NCI-H774 (cell line): ENCODE results near the gene DZIP3.
A peak's percentile ranks its signal among the peaks of the same experiment; 100 is the strongest.
"Not testable (repeated sequence)": the region's sequence is repeated elsewhere in the genome, so short reads cannot be mapped to it uniquely, and the experiment has no call there.

ENCODE experiments used
- DNase-seq: peaks from one replicate; lab custom pipeline; 2025; lab: John Stamatoyannopoulos, UW

Gene DZIP3

GRCh38 chr3:108599677-108600409 lies 10.3 kb downstream of the DZIP3 start:
- DNase-seq: no peak

- no peak for DNase-seq
Observed at GRCh38 chr3:108602249-108602934, 12.9 kb downstream of the DZIP3 start.

GRCh38 chr3:108602935-108603294 lies 13.4 kb downstream of the DZIP3 start:
- no peak for DNase-seq

- DNase-seq: no peak
Observed at GRCh38 chr3:108603691-108604090, 14.2 kb downstream of the DZIP3 start.

- DNase-seq: no peak
Observed at GRCh38 chr3:108605028-108605427, 15.5 kb downstream of the DZIP3 start.

GRCh38 chr3:108605491-108605890 lies 16.0 kb downstream of the DZIP3 start:
- DNase-seq: no peak

GRCh38 chr3:108608750-108609149 lies 19.2 kb downstream of the DZIP3 start:
- no peak for DNase-seq

- DNase-seq: no peak
Observed at GRCh38 chr3:108610651-108611050, 21.1 kb downstream of the DZIP3 start.

- DNase-seq: not testable (repeated sequence)
Observed at GRCh38 chr3:108616090-108616489, 26.6 kb downstream of the DZIP3 start.

- DNase-seq: no peak
Observed at GRCh38 chr3:108620250-108620649, 30.7 kb downstream of the DZIP3 start.

- no peak for DNase-seq
Observed at GRCh38 chr3:108623504-108623903, 34.0 kb downstream of the DZIP3 start.

- DNase-seq: no peak
Observed at GRCh38 chr3:108629974-108630373, 40.5 kb downstream of the DZIP3 start.

- DNase-seq: no peak
Observed at GRCh38 chr3:108642526-108642925, 53.0 kb downstream of the DZIP3 start.

- DNase-seq: no peak
Observed at GRCh38 chr3:108645364-108645763, 55.8 kb downstream of the DZIP3 start.

- not testable (repeated sequence) for DNase-seq
Observed at GRCh38 chr3:108655664-108656063, 66.1 kb downstream of the DZIP3 start.

- DNase-seq: no peak
Observed at GRCh38 chr3:108661699-108662098, 72.2 kb downstream of the DZIP3 start.

GRCh38 chr3:108662142-108662738 lies 72.7 kb downstream of the DZIP3 start:
- DNase-seq: peak; percentile 12

GRCh38 chr3:108664266-108664665 lies 74.7 kb downstream of the DZIP3 start:
- no peak for DNase-seq

- no peak for DNase-seq
Observed at GRCh38 chr3:108667312-108667711, 77.8 kb downstream of the DZIP3 start.

- DNase-seq: no peak
Observed at GRCh38 chr3:108669208-108669607, 79.7 kb downstream of the DZIP3 start.

GRCh38 chr3:108672701-108673100 lies 83.2 kb downstream of the DZIP3 start:
- no peak for DNase-seq

GRCh38 chr3:108673988-108674661 lies 84.6 kb downstream of the DZIP3 start:
- no peak for DNase-seq

- DNase-seq: no peak
Observed at GRCh38 chr3:108677811-108678210, 88.3 kb downstream of the DZIP3 start.
